Keratinocyte (primary cell): ENCODE results near the gene NUFIP2. TPM values are rescaled to one million over a fixed set of nuclear protein-coding genes. Genes with fewer than 3 reads are reported as not detected.

Experiments used
- DNase-seq: peaks from one replicate; pipeline ENCODE4 v3.0.0-alpha.2; 2011; ENCODE audit warnings: low read depth, missing footprints, low spot score
- FAIRE-seq: peaks from 2 replicates; lab custom pipeline; 2011; peaks lifted over from hg19 to GRCh38; lab: Jason Lieb, UNC
- H2AFZ ChIP-seq: 2 replicates; pipeline ENCODE4 v1.6.0; 2012; ENCODE audit warnings: low read length, control low read depth, inconsistent platforms; ENCODE audit not compliant: control insufficient read depth
- H3K27ac ChIP-seq: 2 replicates; pipeline ENCODE4 v1.5.1; 2011; ENCODE audit warnings: low read length; ENCODE audit not compliant: control insufficient read depth, insufficient read depth
- H3K27me3 ChIP-seq: 3 replicates; pipeline ENCODE4 v1.6.0; 2011; ENCODE audit warnings: low read length; ENCODE audit not compliant: control insufficient read depth, insufficient read depth; ENCODE audit errors: extremely low read depth
- H3K36me3 ChIP-seq, 2 experiments: 2 replicates in 1 of 2; 3 replicates in 1 of 2; pipeline ENCODE4 v1.5.1; 2011; ENCODE audit warnings: low read length in 2 of 2, mild to moderate bottlenecking in 1 of 2; ENCODE audit not compliant: control insufficient read depth in 2 of 2, insufficient read depth in 2 of 2; ENCODE audit errors: extremely low read depth in 1 of 2
- H3K4me1 ChIP-seq: 3 replicates; pipeline ENCODE4 v1.5.1; 2011; ENCODE audit warnings: low read length; ENCODE audit not compliant: control insufficient read depth, insufficient read depth; ENCODE audit errors: extremely low read depth
- H3K4me2 ChIP-seq: 3 replicates; pipeline ENCODE4 v1.6.0; 2011; ENCODE audit warnings: low read depth, low read length; ENCODE audit not compliant: control insufficient read depth, insufficient read depth; ENCODE audit errors: extremely low read depth
- H3K4me3 ChIP-seq, 3 experiments: fragments of 200-600 bp in 1 of 3; sonication (generic) in 1 of 3; 2 replicates in 2 of 3; 3 replicates in 1 of 3; pipeline ENCODE4 v1.5.1; 2011 to 2016; ENCODE audit warnings: low read length in 3 of 3, mild to moderate bottlenecking in 3 of 3, control low read depth in 2 of 3, inconsistent platforms in 1 of 3, low read depth in 1 of 3, mixed read lengths in 1 of 3, mixed run types in 1 of 3, moderate library complexity in 1 of 3; ENCODE audit not compliant: control insufficient read depth in 2 of 3, insufficient read depth in 2 of 3; ENCODE audit errors: extremely low read depth in 1 of 3
- H3K79me2 ChIP-seq: 2 replicates; pipeline ENCODE4 v1.6.0; 2012; ENCODE audit warnings: low read length; ENCODE audit not compliant: control insufficient read depth, insufficient read depth
- H3K9ac ChIP-seq: 3 replicates; pipeline ENCODE4 v1.6.0; 2011; ENCODE audit warnings: low read length; ENCODE audit not compliant: control insufficient read depth, insufficient read depth; ENCODE audit errors: extremely low read depth
- H3K9me1 ChIP-seq: 3 replicates; pipeline ENCODE4 v1.6.0; 2011; ENCODE audit warnings: low read length; ENCODE audit not compliant: control insufficient read depth, insufficient read depth; ENCODE audit errors: extremely low read depth
- H3K9me3 ChIP-seq: 2 replicates; pipeline ENCODE4 v1.5.1; 2012; ENCODE audit warnings: low read depth, low read length; ENCODE audit not compliant: control insufficient read depth
- H4K20me1 ChIP-seq: 3 replicates; pipeline ENCODE4 v1.6.0; 2011; ENCODE audit warnings: low read length; ENCODE audit not compliant: control insufficient read depth, insufficient read depth; ENCODE audit errors: extremely low read depth
- CTCF ChIP-seq, 3 experiments: IDR thresholded peaks in 1 of 3; conservative IDR thresholded peaks in 1 of 3; optimal IDR thresholded peaks in 1 of 3; 2 replicates in 2 of 3; 3 replicates in 1 of 3; pipeline versions ENCODE3 to v1.5.1; 2011; ENCODE audit warnings: low read length in 3 of 3, mild to moderate bottlenecking in 3 of 3, moderate library complexity in 2 of 3, control low read depth in 1 of 3, inconsistent platforms in 1 of 3; ENCODE audit not compliant: insufficient read depth in 2 of 3; ENCODE audit errors: extremely low read depth in 1 of 3
- EZH2 ChIP-seq: IDR thresholded peaks from one replicate; pipeline ENCODE4 v1.6.1; 2012; ENCODE audit warnings: inconsistent platforms, mild to moderate bottlenecking, low read length, moderate library complexity
- dilution Hi-C: fragments of 300-500 bp; cut with MboI; formaldehyde crosslinking; loops from one replicate; pipeline ENCODE4 v1.7.0; 2020; ENCODE audit warnings: low sequenced_read_pairs; ENCODE audit not compliant: extremely low pct_ligation_motif_present
- polyA plus RNA-seq, 5 experiments: library from polyadenylated mRNA; depleted of rRNA in 3 of 5; stranded (reverse) in 3 of 5; stranded (forward) in 1 of 5; unstranded in 1 of 5; fragments of >200 nt; gene quantifications; 1 replicate in 1 of 5; 2 replicates in 3 of 5; 3 replicates in 1 of 5; pipeline versions ENCODE4 v1.2.1 to v1.2.3, GENCODE V29; 2011 to 2012; ENCODE audit warnings: missing spikeins in 2 of 5, low read depth in 1 of 5, low replicate concordance in 1 of 5

The NUFIP2 gene
- polyA plus RNA-seq, 1 donor (not counting 4 experiments of a cell fraction or from before 2014, with no cell fraction given): 22.0 TPM

- Histone ChIP-seq H2AFZ (no peak overlapping the region), H3K4me3 (no peak overlapping the region), H3K9me1 (no peaks in the 10 kb centered on the region), H3K27ac (no peak overlapping the region), H3K27me3 (no peaks in the 10 kb centered on the region), H3K4me1 (no peaks in the 10 kb centered on the region), H3K9me3 (no peaks in the 10 kb centered on the region), H4K20me1 (no peaks in the 10 kb centered on the region), H3K36me3 (no peaks in the 10 kb centered on the region), H3K9ac (no peak overlapping the region), H3K4me2 (no peak overlapping the region), H3K79me2 (no peaks in the 10 kb centered on the region)
- DNase-seq (no peak), FAIRE-seq (no peak)
- dilution Hi-C loops: no loop called here
- TF ChIP-seq CTCF (optimal IDR thresholded peaks at IDR 0.05 in 1 of 3, IDR thresholded peaks at IDR 0.05 in 1 of 3, conservative IDR thresholded peaks at IDR 0.05 in 1 of 3; ENCODE audit: extremely low read depth in 1 of 3, insufficient read depth in 2 of 3, low read length in 3 of 3) (no peak), EZH2 (no peak)
Measured at GRCh38 chr17:29331075-29331707, 37.2 kb upstream of the NUFIP2 start.

GRCh38 chr17:29327412-29327811 lies 33.5 kb upstream of the NUFIP2 start:
- no peaks in the 10 kb centered on the region for H3K9me1 ChIP-seq
- H4K20me1 ChIP-seq: no peaks in the 10 kb centered on the region
- H3K27ac ChIP-seq: no peak overlapping the region
- H3K79me2 ChIP-seq: no peaks in the 10 kb centered on the region
- TF ChIP-seq CTCF (optimal IDR thresholded peaks at IDR 0.05 in 1 of 3, IDR thresholded peaks at IDR 0.05 in 1 of 3, conservative IDR thresholded peaks at IDR 0.05 in 1 of 3; ENCODE audit: extremely low read depth in 1 of 3, insufficient read depth in 2 of 3, low read length in 3 of 3): no peak
- TF ChIP-seq EZH2: no peak
- no peaks in the 10 kb centered on the region for H3K4me1 ChIP-seq
- H3K27me3 ChIP-seq: no peaks in the 10 kb centered on the region
- H3K9ac ChIP-seq: no peak overlapping the region
- dilution Hi-C loops: no loop called here
- no peak overlapping the region for H3K4me2 ChIP-seq
- no peak for FAIRE-seq
- H3K9me3 ChIP-seq: no peaks in the 10 kb centered on the region
- H2AFZ ChIP-seq: no peak overlapping the region
- H3K4me3 ChIP-seq: no peak overlapping the region
- no peaks in the 10 kb centered on the region for H3K36me3 ChIP-seq
- DNase-seq: no peak
